ENCODE measurements around the gene PPP2R5C. TPM values are rescaled to one million over a fixed set of nuclear protein-coding genes. Genes with fewer than 3 reads are reported as not detected.

PPP2R5C gene
- total RNA-seq, 1 experiment from 2014 or later: 89.9 TPM

DNA sequence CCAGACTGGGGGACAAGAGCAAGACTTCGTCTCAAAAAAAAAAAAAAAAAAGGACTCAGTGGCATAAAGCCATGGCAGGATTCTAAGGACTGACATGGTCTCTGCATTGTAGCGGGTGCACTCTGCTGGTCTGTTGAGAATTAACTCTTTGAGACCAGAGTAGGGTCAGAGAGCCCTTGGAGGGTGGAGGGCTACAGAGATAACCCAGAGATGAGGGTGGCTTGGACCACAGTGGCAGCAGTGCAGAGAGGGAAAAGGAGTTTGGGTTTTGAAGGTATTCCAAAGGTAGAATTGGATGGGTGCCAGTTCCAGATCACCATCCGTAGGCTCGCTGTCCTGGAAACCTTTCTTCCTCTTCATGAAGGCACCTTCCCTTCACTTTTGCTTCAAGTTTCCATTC is 188.6 kb downstream of the PPP2R5C start (continued):
- no peak for TF ChIP-seq CBFB (CRISPR knock-in tag; IDR thresholded peaks at IDR 0.05; ENCODE audit: low read depth)
- TF ChIP-seq NR2C2 (CRISPR knock-in tag; IDR thresholded peaks at IDR 0.05): no peak
- TF ChIP-seq, protein P1, sequence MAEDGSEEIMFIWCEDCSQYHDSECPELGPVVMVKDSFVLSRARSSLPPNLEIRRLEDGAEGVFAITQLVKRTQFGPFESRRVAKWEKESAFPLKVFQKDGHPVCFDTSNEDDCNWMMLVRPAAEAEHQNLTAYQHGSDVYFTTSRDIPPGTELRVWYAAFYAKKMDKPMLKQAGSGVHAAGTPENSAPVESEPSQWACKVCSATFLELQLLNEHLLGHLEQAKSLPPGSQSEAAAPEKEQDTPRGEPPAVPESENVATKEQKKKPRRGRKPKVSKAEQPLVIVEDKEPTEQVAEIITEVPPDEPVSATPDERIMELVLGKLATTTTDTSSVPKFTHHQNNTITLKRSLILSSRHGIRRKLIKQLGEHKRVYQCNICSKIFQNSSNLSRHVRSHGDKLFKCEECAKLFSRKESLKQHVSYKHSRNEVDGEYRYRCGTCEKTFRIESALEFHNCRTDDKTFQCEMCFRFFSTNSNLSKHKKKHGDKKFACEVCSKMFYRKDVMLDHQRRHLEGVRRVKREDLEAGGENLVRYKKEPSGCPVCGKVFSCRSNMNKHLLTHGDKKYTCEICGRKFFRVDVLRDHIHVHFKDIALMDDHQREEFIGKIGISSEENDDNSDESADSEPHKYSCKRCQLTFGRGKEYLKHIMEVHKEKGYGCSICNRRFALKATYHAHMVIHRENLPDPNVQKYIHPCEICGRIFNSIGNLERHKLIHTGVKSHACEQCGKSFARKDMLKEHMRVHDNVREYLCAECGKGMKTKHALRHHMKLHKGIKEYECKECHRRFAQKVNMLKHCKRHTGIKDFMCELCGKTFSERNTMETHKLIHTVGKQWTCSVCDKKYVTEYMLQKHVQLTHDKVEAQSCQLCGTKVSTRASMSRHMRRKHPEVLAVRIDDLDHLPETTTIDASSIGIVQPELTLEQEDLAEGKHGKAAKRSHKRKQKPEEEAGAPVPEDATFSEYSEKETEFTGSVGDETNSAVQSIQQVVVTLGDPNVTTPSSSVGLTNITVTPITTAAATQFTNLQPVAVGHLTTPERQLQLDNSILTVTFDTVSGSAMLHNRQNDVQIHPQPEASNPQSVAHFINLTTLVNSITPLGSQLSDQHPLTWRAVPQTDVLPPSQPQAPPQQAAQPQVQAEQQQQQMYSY (CRISPR knock-in tag; IDR thresholded peaks at IDR 0.05): no peak
- TF ChIP-seq, protein P2, sequence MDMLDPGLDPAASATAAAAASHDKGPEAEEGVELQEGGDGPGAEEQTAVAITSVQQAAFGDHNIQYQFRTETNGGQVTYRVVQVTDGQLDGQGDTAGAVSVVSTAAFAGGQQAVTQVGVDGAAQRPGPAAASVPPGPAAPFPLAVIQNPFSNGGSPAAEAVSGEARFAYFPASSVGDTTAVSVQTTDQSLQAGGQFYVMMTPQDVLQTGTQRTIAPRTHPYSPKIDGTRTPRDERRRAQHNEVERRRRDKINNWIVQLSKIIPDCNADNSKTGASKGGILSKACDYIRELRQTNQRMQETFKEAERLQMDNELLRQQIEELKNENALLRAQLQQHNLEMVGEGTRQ (CRISPR knock-in tag; IDR thresholded peaks at IDR 0.05): no peak

DNA sequence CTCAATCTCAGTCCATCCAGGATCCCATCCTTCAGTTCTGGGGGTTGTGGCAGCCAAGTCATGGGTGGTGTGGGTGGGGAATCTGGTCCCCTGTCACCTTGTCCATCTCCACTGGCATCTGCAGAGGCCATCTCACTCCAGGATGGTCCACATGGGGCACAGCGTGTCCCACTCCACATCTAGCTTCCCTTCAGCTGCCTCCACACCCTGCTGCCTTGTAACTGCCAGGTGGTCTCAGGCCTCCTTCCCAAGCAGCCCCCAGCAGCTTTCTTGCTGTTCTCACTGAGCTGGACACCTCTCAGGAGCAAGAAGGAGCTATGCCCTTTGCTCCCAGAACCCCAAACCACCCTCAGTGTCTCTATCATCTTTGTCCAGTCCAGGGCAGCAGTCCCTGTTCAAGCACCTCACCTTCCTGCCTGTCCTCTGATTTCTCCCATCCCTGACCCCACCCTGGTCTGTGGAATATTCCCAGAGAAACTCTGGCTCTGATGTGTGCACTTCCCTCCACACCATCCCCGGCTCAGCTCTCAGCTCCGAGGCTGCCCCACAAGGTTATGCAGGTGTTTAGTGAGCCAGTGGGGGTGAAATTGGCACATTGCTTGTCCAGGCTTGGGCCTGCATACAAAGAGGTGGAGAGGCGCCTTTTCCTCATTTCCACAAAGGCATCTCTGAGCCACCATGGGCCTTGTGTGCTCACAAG is 189.2 kb downstream of the PPP2R5C start:
- Mint-ChIP-seq H3K27ac (no peak overlapping the region), H3K4me1 (peaks cover 16% of the 10 kb centered on the region), H3K4me3 (no peak overlapping the region), H3K36me3 (no peaks in the 10 kb centered on the region), H3K27me3 (ENCODE audit: low read depth) (peaks cover 24% of the 10 kb centered on the region), H3K9me3 (no peaks in the 10 kb centered on the region)
- no peak for TF ChIP-seq CREM (CRISPR knock-in tag; IDR thresholded peaks at IDR 0.05)
- no peak for TF ChIP-seq ZNF317 (CRISPR knock-in tag; IDR thresholded peaks at IDR 0.05; ENCODE audit: borderline replicate concordance, low read depth)
- no peak for TF ChIP-seq GTF2I (CRISPR knock-in tag; conservative IDR thresholded peaks at IDR 0.05)
- no peak for TF ChIP-seq ZBTB21 (CRISPR knock-in tag; IDR thresholded peaks at IDR 0.05; ENCODE audit: borderline replicate concordance)
- TF ChIP-seq, protein P3, sequence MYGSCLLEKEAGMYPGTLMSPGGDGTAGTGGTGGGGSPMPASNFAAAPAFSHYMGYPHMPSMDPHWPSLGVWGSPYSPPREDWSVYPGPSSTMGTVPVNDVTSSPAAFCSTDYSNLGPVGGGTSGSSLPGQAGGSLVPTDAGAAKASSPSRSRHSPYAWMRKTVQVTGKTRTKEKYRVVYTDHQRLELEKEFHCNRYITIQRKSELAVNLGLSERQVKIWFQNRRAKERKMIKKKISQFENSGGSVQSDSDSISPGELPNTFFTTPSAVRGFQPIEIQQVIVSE (CRISPR knock-in tag; IDR thresholded peaks at IDR 0.05; ENCODE audit: borderline replicate concordance): no peak
- TF ChIP-seq GABPB1 (CRISPR knock-in tag; IDR thresholded peaks at IDR 0.05): no peak
- TF ChIP-seq, protein P4, sequence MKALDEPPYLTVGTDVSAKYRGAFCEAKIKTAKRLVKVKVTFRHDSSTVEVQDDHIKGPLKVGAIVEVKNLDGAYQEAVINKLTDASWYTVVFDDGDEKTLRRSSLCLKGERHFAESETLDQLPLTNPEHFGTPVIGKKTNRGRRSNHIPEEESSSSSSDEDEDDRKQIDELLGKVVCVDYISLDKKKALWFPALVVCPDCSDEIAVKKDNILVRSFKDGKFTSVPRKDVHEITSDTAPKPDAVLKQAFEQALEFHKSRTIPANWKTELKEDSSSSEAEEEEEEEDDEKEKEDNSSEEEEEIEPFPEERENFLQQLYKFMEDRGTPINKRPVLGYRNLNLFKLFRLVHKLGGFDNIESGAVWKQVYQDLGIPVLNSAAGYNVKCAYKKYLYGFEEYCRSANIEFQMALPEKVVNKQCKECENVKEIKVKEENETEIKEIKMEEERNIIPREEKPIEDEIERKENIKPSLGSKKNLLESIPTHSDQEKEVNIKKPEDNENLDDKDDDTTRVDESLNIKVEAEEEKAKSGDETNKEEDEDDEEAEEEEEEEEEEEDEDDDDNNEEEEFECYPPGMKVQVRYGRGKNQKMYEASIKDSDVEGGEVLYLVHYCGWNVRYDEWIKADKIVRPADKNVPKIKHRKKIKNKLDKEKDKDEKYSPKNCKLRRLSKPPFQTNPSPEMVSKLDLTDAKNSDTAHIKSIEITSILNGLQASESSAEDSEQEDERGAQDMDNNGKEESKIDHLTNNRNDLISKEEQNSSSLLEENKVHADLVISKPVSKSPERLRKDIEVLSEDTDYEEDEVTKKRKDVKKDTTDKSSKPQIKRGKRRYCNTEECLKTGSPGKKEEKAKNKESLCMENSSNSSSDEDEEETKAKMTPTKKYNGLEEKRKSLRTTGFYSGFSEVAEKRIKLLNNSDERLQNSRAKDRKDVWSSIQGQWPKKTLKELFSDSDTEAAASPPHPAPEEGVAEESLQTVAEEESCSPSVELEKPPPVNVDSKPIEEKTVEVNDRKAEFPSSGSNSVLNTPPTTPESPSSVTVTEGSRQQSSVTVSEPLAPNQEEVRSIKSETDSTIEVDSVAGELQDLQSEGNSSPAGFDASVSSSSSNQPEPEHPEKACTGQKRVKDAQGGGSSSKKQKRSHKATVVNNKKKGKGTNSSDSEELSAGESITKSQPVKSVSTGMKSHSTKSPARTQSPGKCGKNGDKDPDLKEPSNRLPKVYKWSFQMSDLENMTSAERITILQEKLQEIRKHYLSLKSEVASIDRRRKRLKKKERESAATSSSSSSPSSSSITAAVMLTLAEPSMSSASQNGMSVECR (CRISPR knock-in tag; IDR thresholded peaks at IDR 0.05; ENCODE audit: borderline replicate concordance): no peak
- TF ChIP-seq ZNF671 (CRISPR knock-in tag; IDR thresholded peaks at IDR 0.05): no peak
- no peak for TF ChIP-seq TEAD1 (CRISPR knock-in tag; IDR thresholded peaks at IDR 0.05)
- ChIA-PET CTCF (interaction anchor here (0.7 kb wide), 1 partner anchor 177 kb away, joined by 3 read pairs; no protein-coding TSS in a partner anchor), POLR2A (no interaction called here)
- DNase-seq (ENCODE audit: low spot score): no peak
- no peak for ATAC-seq

DNA sequence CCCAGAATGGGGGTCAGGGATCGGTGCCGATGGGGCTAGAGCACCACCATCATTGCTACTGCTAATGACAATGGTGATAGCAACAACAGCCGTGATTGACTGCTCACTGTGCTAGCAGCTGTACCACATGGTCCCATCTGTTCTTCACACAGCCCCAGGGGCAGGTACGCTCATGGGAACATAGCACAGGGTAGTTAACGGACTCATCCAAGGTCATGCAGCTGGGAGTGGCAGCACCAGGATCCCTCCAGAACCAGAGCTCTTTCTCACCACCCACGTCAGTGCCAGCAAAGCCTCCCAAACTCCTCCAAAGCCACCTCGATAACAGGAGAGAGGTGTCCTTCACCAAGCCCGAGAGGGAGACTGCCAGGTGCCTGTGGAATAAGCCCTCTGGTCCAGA is 191.6 kb downstream of the PPP2R5C start:
- ChIA-PET POLR2A (no interaction called here), CTCF (interaction anchor here (0.6 to 1.8 kb wide), 5 partner anchors 9 to 1592 kb away, joined by 3 to 15 read pairs (median 5); no protein-coding TSS in a partner anchor)
- Mint-ChIP-seq H3K27me3 (ENCODE audit: low read depth) (no peaks in the 10 kb centered on the region; the same call in 1 of the 2 replicates), H3K4me1 (peaks cover 7% of the 10 kb centered on the region), H3K9me3 (no peaks in the 10 kb centered on the region), H3K36me3 (no peaks in the 10 kb centered on the region), H3K27ac (no peak overlapping the region), H3K4me3 (no peak overlapping the region)
- no peak for DNase-seq (ENCODE audit: low spot score)
- TF ChIP-seq, protein P5, sequence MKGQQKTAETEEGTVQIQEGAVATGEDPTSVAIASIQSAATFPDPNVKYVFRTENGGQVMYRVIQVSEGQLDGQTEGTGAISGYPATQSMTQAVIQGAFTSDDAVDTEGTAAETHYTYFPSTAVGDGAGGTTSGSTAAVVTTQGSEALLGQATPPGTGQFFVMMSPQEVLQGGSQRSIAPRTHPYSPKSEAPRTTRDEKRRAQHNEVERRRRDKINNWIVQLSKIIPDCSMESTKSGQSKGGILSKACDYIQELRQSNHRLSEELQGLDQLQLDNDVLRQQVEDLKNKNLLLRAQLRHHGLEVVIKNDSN (CRISPR knock-in tag; IDR thresholded peaks at IDR 0.05): no peak
- TF ChIP-seq FOXK1 (CRISPR knock-in tag; IDR thresholded peaks at IDR 0.05) (no peak), TEAD4 (CRISPR knock-in tag; IDR thresholded peaks at IDR 0.05) (no peak), ELF4 (CRISPR knock-in tag; IDR thresholded peaks at IDR 0.05; ENCODE audit: low read depth) (no peak), SP1 (CRISPR knock-in tag; conservative IDR thresholded peaks at IDR 0.05) (no peak)
- TF ChIP-seq, protein P6, sequence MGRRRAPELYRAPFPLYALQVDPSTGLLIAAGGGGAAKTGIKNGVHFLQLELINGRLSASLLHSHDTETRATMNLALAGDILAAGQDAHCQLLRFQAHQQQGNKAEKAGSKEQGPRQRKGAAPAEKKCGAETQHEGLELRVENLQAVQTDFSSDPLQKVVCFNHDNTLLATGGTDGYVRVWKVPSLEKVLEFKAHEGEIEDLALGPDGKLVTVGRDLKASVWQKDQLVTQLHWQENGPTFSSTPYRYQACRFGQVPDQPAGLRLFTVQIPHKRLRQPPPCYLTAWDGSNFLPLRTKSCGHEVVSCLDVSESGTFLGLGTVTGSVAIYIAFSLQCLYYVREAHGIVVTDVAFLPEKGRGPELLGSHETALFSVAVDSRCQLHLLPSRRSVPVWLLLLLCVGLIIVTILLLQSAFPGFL (CRISPR knock-in tag; IDR thresholded peaks at IDR 0.05; ENCODE audit: borderline replicate concordance): no peak
- TF ChIP-seq, protein P7, sequence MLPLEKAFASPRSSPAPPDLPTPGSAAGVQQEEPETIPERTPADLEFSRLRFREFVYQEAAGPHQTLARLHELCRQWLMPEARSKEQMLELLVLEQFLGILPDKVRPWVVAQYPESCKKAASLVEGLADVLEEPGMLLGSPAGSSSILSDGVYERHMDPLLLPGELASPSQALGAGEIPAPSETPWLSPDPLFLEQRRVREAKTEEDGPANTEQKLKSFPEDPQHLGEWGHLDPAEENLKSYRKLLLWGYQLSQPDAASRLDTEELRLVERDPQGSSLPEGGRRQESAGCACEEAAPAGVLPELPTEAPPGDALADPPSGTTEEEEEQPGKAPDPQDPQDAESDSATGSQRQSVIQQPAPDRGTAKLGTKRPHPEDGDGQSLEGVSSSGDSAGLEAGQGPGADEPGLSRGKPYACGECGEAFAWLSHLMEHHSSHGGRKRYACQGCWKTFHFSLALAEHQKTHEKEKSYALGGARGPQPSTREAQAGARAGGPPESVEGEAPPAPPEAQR (CRISPR knock-in tag; IDR thresholded peaks at IDR 0.05): no peak
- ATAC-seq: no peak

Measured in WTC11 (cell line).